Measurements from ENCODE around the gene KCNIP3. TPM values are rescaled to one million over a fixed set of nuclear protein-coding genes. Genes with fewer than 3 reads are reported as not detected.

The KCNIP3 gene
- total RNA-seq, 4 donors from 2014 or later = 0.15 to 7.4 (median 2.3) TPM

DNA sequence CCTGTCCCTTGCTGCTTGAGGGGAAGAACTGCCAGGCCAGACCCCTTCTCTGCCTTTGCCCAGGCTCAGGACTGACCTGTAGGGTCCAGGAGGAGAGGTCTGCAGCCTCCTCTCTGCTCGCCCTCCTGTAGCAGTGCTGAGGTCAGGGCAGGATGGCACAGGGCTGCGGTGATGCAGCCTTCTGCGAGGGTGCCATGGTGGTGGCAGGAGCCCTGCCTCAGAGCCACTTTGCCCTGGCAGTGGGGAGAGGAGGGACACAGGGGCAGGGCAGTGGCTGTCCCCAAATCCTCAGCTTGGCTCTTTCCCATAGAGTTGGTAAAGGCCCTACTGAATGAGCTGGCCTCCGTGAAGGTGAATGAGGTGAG lies 22.0 kb upstream of the KCNIP3 start:
- no peak for TF ChIP-seq CTCF (IDR thresholded peaks at IDR 0.05)
- TF ChIP-seq POLR2A (IDR thresholded peaks at IDR 0.05) = no peak

GRCh38 chr2:95275601-95276243 lies 21.4 kb upstream of the KCNIP3 start:
- peaks cover 17 to 61% (median 23%) of the 10 kb centered on the region in 3 donors for H3K4me1 ChIP-seq
- WGBS, 2 donors = 72% methylated on average over 11 of the region's 28 CpGs; no CpG with 5 or more reads in 1 of the 2 donors
- peaks cover 0 to 24% (median 10%) of the 10 kb centered on the region in 3 donors for H3K36me3 ChIP-seq
- H3K27ac ChIP-seq = peak overlapping the region; percentile 85 to 96 (median 92)
- H3K27me3 ChIP-seq = no peaks in the 10 kb centered on the region
- peak overlapping the region; percentile 57 to 62 (median 60) for H3K4me3 ChIP-seq
- no peaks in the 10 kb centered on the region for H3K9me3 ChIP-seq
- no peak for TF ChIP-seq CTCF (IDR thresholded peaks at IDR 0.05)
- peak in 1 of 4 donors; percentile 21 for TF ChIP-seq POLR2A (IDR thresholded peaks at IDR 0.05)
- DNase-seq = no peak
- intact Hi-C loops (cut with DNase I) = no loop called here

More for the DNA sequence above, 22.0 kb upstream of the KCNIP3 start:
- DNase-seq = no peak
- Histone ChIP-seq H3K4me1 (peaks cover 17 to 60% (median 23%) of the 10 kb centered on the region in 3 donors), H3K27ac (peak overlapping the region; percentile 85 to 96 (median 92)), H3K4me3 (peak overlapping the region; percentile 57 to 62 (median 60)), H3K9me3 (no peaks in the 10 kb centered on the region), H3K27me3 (no peaks in the 10 kb centered on the region), H3K36me3 (peaks cover 0 to 18% (median 8%) of the 10 kb centered on the region in 3 donors)
- intact Hi-C loops (cut with DNase I) = no loop called here
- WGBS, 2 donors = 20% methylated on average over 1 of the region's 4 CpGs; no CpG with 5 or more reads in 1 of the 2 donors

- 80 to 92% methylated on average over 1 to 2 of the region's 22 CpGs for WGBS, 2 donors
- DNase-seq = no peak
- H3K4me1 ChIP-seq = peaks cover 17 to 68% (median 23%) of the 10 kb centered on the region in 3 donors
- H3K27ac ChIP-seq = peak overlapping the region; percentile 85 to 96 (median 92)
- no peak for TF ChIP-seq POLR2A (IDR thresholded peaks at IDR 0.05)
- peaks cover 0 to 31% (median 12%) of the 10 kb centered on the region in 3 donors for H3K36me3 ChIP-seq
- no peaks in the 10 kb centered on the region for H3K27me3 ChIP-seq
- H3K9me3 ChIP-seq = no peaks in the 10 kb centered on the region
- peak overlapping the region; percentile 57 to 62 (median 60) for H3K4me3 ChIP-seq
- intact Hi-C loops (cut with DNase I) = no loop called here
Observed at GRCh38 chr2:95276244-95276887, 20.8 kb upstream of the KCNIP3 start.

- 82% methylated on average over 7 of the region's 9 CpGs; no CpG with 5 or more reads in 1 of the 2 donors for WGBS, 2 donors
- peaks cover 0 to 36% (median 16%) of the 10 kb centered on the region in 3 donors for H3K36me3 ChIP-seq
- peaks cover 17 to 72% (median 23%) of the 10 kb centered on the region in 3 donors for H3K4me1 ChIP-seq
- DNase-seq = no peak
- intact Hi-C loops (cut with DNase I) = no loop called here
- TF ChIP-seq CTCF (IDR thresholded peaks at IDR 0.05) (no peak), POLR2A (IDR thresholded peaks at IDR 0.05) (no peak)
- peak overlapping the region; percentile 85 to 96 (median 92) for H3K27ac ChIP-seq
- H3K9me3 ChIP-seq = no peaks in the 10 kb centered on the region
- H3K4me3 ChIP-seq = peak overlapping the region; percentile 5 to 62 (median 60)
- no peaks in the 10 kb centered on the region for H3K27me3 ChIP-seq
Observed at GRCh38 chr2:95276888-95277245, 20.3 kb upstream of the KCNIP3 start.

DNA sequence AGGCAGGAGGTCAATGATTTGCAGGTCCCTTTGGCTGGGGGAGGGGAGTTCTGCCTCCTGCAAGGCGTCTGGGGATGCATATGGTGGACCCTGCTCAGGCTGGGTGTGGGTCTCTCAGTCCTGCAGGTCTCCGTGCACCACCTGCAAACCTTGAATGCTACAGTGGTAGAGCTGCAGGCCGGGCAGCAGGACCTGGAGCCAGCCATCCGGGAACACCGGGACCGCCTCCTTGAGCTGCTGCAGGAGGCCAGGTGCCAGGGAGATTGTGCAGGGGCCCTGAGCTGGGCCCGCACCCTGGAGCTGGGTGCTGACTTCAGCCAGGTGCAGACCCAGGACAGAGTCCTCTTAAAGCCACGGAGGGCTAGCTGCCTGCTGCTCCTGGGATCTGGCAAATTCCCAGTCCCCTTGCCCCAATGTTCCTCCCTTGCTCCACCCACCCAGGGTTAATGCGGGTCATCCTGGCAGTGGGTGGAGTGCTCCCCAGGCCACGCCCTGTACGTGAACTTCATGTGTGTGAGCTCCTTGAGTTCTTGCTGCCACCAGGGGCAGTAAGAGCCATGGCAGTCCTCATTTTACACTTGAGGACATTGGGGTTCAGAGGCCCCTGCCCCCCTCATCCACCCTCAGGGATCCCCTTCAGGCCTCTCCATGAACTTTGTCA lies 19.8 kb upstream of the KCNIP3 start:
- WGBS, 2 donors = 24 to 61% methylated on average over 3 to 4 of the region's 11 CpGs
- Histone ChIP-seq H3K36me3 (peaks cover 0 to 41% (median 21%) of the 10 kb centered on the region in 3 donors), H3K27me3 (no peaks in the 10 kb centered on the region), H3K4me1 (peaks cover 17 to 72% (median 23%) of the 10 kb centered on the region in 3 donors), H3K27ac (peak overlapping the region; percentile 85 to 96 (median 92)), H3K4me3 (peak overlapping the region; percentile 5 to 62 (median 60)), H3K9me3 (no peaks in the 10 kb centered on the region)
- peak in 5 of 6 experiments; percentile 10 to 69 (median 54) for TF ChIP-seq CTCF (IDR thresholded peaks at IDR 0.05)
- TF ChIP-seq POLR2A (IDR thresholded peaks at IDR 0.05) = no peak
- intact Hi-C loops (cut with DNase I) = no loop called here
- no peak for DNase-seq

All from esophagus squamous epithelium (tissue), 5 donors.